H9 (cell line): ENCODE measurements around the gene UBTF. TPM values are rescaled to one million over a fixed set of nuclear protein-coding genes. Genes with fewer than 3 reads are reported as not detected.
A peak's percentile ranks its signal among the peaks of the same experiment; 100 is the strongest.

Experiments
- DNase-seq: peaks from one replicate; pipeline ENCODE4 v3.0.0-alpha.2; 2017
- H2AFZ ChIP-seq: one replicate; pipeline ENCODE4 v1.6.1; 2013; ENCODE audit warnings: mild to moderate bottlenecking, low read length, control low read depth, moderate library complexity
- H2AK5ac ChIP-seq: 2 replicates; pipeline ENCODE4 v1.6.1; 2013; ENCODE audit warnings: low read length, control low read depth, mixed read lengths; ENCODE audit not compliant: insufficient read length
- H2BK120ac ChIP-seq: one replicate; pipeline ENCODE4 v1.6.1; 2013; ENCODE audit warnings: low read depth, mild to moderate bottlenecking, low read length, control low read depth, inconsistent platforms; ENCODE audit not compliant: poor library complexity, severe bottlenecking
- H2BK12ac ChIP-seq: 2 replicates; pipeline ENCODE4 v1.6.1; 2013; ENCODE audit warnings: low read length, control low read depth, mixed read lengths, low read depth; ENCODE audit not compliant: insufficient read length
- H2BK15ac ChIP-seq: 2 replicates; pipeline ENCODE4 v1.6.1; 2013; ENCODE audit warnings: low read depth, low read length, control low read depth
- H2BK20ac ChIP-seq: one replicate; pipeline ENCODE4 v1.6.1; 2013; ENCODE audit warnings: low read depth, mild to moderate bottlenecking, low read length, control low read depth, inconsistent platforms; ENCODE audit not compliant: poor library complexity, severe bottlenecking
- H2BK5ac ChIP-seq: 2 replicates; pipeline ENCODE4 v1.6.1; 2013; ENCODE audit warnings: low read length, control low read depth, mixed read lengths; ENCODE audit not compliant: insufficient read length
- H3K14ac ChIP-seq: 2 replicates; pipeline ENCODE4 v1.6.1; 2013; ENCODE audit warnings: low read length, control low read depth; ENCODE audit not compliant: insufficient read depth
- H3K18ac ChIP-seq: 2 replicates; pipeline ENCODE4 v1.6.1; 2013; ENCODE audit warnings: low read depth, mild to moderate bottlenecking, mixed read lengths, low read length, control low read depth; ENCODE audit not compliant: insufficient read length
- H3K23ac ChIP-seq: 2 replicates; pipeline ENCODE4 v1.6.1; 2013; ENCODE audit warnings: low read length, control low read depth, mixed read lengths, low read depth; ENCODE audit not compliant: insufficient read length
- H3K23me2 ChIP-seq: 2 replicates; pipeline ENCODE4 v1.6.1; 2013; ENCODE audit warnings: low read depth, mild to moderate bottlenecking, mixed read lengths, low read length, control low read depth; ENCODE audit not compliant: insufficient read length, poor library complexity, severe bottlenecking
- H3K27ac ChIP-seq: 2 replicates; pipeline ENCODE4 v1.5.1; 2013; ENCODE audit warnings: low read length, control low read depth, mixed read lengths, low read depth; ENCODE audit not compliant: insufficient read length
- H3K27me3 ChIP-seq: 2 replicates; pipeline ENCODE4 v1.6.1; 2013; ENCODE audit warnings: low read length, control low read depth, inconsistent platforms; ENCODE audit not compliant: insufficient read depth
- H3K4ac ChIP-seq: 2 replicates; pipeline ENCODE4 v1.6.1; 2013; ENCODE audit warnings: low read depth, mild to moderate bottlenecking, control low read depth, inconsistent platforms, low read length, moderate library complexity
- H3K4me1 ChIP-seq: 2 replicates; pipeline ENCODE4 v1.6.1; 2013; ENCODE audit warnings: low read length, control low read depth, inconsistent platforms; ENCODE audit not compliant: insufficient read depth
- H3K4me2 ChIP-seq: 2 replicates; pipeline ENCODE4 v1.6.1; 2013; ENCODE audit warnings: low read length, control low read depth, mixed read lengths; ENCODE audit not compliant: insufficient read length, insufficient read depth
- H3K56ac ChIP-seq: 2 replicates; pipeline ENCODE4 v1.6.1; 2013; ENCODE audit warnings: low read depth, mild to moderate bottlenecking, mixed read lengths, low read length, control low read depth; ENCODE audit not compliant: insufficient read length
- H3K79me1 ChIP-seq: 2 replicates; pipeline ENCODE4 v1.6.1; 2013; ENCODE audit warnings: low read depth, mild to moderate bottlenecking, moderate library complexity, low read length, control low read depth, inconsistent platforms; ENCODE audit not compliant: insufficient read depth, poor library complexity, severe bottlenecking
- H3K79me2 ChIP-seq: 2 replicates; pipeline ENCODE4 v1.6.1; 2013; ENCODE audit warnings: low read length, control low read depth, inconsistent platforms; ENCODE audit not compliant: insufficient read depth
- H3K9ac ChIP-seq: 2 replicates; pipeline ENCODE4 v1.6.1; 2013; ENCODE audit warnings: low read length, control low read depth, mixed read lengths; ENCODE audit not compliant: insufficient read length; ENCODE audit errors: extremely low read depth
- H3K9me3 ChIP-seq: one replicate; pipeline ENCODE4 v1.6.1; 2013; ENCODE audit warnings: low read depth, low read length, inconsistent platforms; ENCODE audit not compliant: control insufficient read depth
- H3T11ph ChIP-seq: one replicate; pipeline ENCODE4 v1.6.1; 2013; ENCODE audit warnings: mild to moderate bottlenecking, low read length, control low read depth, inconsistent platforms
- H4K20me1 ChIP-seq: one replicate; pipeline ENCODE4 v1.6.1; 2013; ENCODE audit not compliant: control insufficient read depth, insufficient read length, insufficient read depth
- H4K5ac ChIP-seq: 2 replicates; pipeline ENCODE4 v1.6.1; 2013; ENCODE audit warnings: low read depth, mild to moderate bottlenecking, mixed read lengths, low read length, control low read depth; ENCODE audit not compliant: insufficient read length
- H4K8ac ChIP-seq: replicated peaks from 2 replicates; pipeline ENCODE4 v1.6.1; 2013; ENCODE audit warnings: low read length, control low read depth, mixed read lengths, low read depth; ENCODE audit not compliant: insufficient read length
- H4K91ac ChIP-seq: 2 replicates; pipeline ENCODE4 v1.6.1; 2013; ENCODE audit warnings: low read depth, mild to moderate bottlenecking, moderate library complexity, mixed read lengths, low read length, control low read depth; ENCODE audit not compliant: insufficient read length
- H3K27ac Mint-ChIP-seq, 3 experiments: 2 replicates in 2 of 3; 3 replicates in 1 of 3; pipeline ENCODE4 v1.8.0; 2020 to 2021; ENCODE audit warnings: mixed read lengths in 3 of 3, mild to moderate bottlenecking in 1 of 3, moderate library complexity in 1 of 3
- H3K27me3 Mint-ChIP-seq: 2 replicates; pipeline ENCODE4 v1.8.0; 2021; ENCODE audit warnings: low read depth, mild to moderate bottlenecking, moderate library complexity, mixed read lengths
- H3K36me3 Mint-ChIP-seq, 3 experiments: 2 replicates in 2 of 3; 3 replicates in 1 of 3; pipeline ENCODE4 v1.8.0; 2020 to 2021; ENCODE audit warnings: low read depth in 3 of 3, mixed read lengths in 3 of 3; ENCODE audit not compliant: insufficient read depth in 1 of 3
- H3K4me1 Mint-ChIP-seq, 2 experiments: 2 replicates each; pipeline ENCODE4 v1.8.0; 2020; ENCODE audit warnings: mixed read lengths in 2 of 2
- H3K4me3 Mint-ChIP-seq, 2 experiments: 2 replicates in 1 of 2; 3 replicates in 1 of 2; pipeline ENCODE4 v1.8.0; 2020 to 2021; ENCODE audit warnings: mild to moderate bottlenecking in 2 of 2, mixed read lengths in 2 of 2, moderate library complexity in 1 of 2
- H3K9me3 Mint-ChIP-seq, 2 experiments: 2 replicates in 1 of 2; 3 replicates in 1 of 2; pipeline ENCODE4 v1.8.0; 2020; ENCODE audit warnings: mild to moderate bottlenecking in 2 of 2, mixed read lengths in 2 of 2, moderate library complexity in 1 of 2
- CTCF ChIP-seq: fragments of 200-600 bp; sonication (generic); conservative IDR thresholded peaks from 3 replicates; pipeline ENCODE4 v1.8.0; 2021; ENCODE audit warnings: antibody characterized with exemption, mild to moderate bottlenecking
- WGBS: extraction: QIAGEN DNeasy Blood & Tissue Kit; methylation state at CpG from one replicate; pipeline ENCODE4 v1.1.7; 2013; ENCODE audit warnings: missing lambda C conversion rate, low lambda C conversion rate, mixed read lengths; ENCODE audit not compliant: insufficient read length; ENCODE audit errors: extremely low coverage; 5-methylcytosine and 5-hydroxymethylcytosine counted together
- total RNA-seq: library from RNA; stranded (reverse); gene quantifications from 2 replicates; pipeline ENCODE4 v1.2.1, GENCODE V29; 2021

Gene UBTF
- total RNA-seq, 1 experiment from 2014 or later, result 151 TPM

- Histone ChIP-seq H3K27me3 (no peaks in the 10 kb centered on the region), H3T11ph (no peak overlapping the region), H3K18ac (no peak overlapping the region), H2BK5ac (no peak overlapping the region), H3K4ac (no peak overlapping the region), H2BK120ac (no peak overlapping the region), H2BK20ac (no peak overlapping the region), H4K91ac (no peak overlapping the region), H3K23me2 (peaks cover 27% of the 10 kb centered on the region), H3K4me1 (0 out of 2 replicates have a peak, but pooled peaks cover 4% of the 10 kb centered on the region), H3K9ac (peak overlapping the region; percentile 9), H3K4me2 (peak overlapping the region; percentile 88), H4K20me1 (no peaks in the 10 kb centered on the region), H3K14ac (no peak overlapping the region), H3K23ac (no peak overlapping the region), H2BK15ac (no peak overlapping the region), H4K5ac (no peak overlapping the region), H4K8ac (no peak overlapping the region), H3K56ac (no peak overlapping the region), H2AK5ac (no peak overlapping the region), H3K27ac (no peak overlapping the region), H3K79me1 (peaks cover under 1% of the 10 kb centered on the region), H3K9me3 (no peaks in the 10 kb centered on the region), H3K79me2 (peaks cover 6% of the 10 kb centered on the region; the same call in 1 of the 2 replicates), H2BK12ac (no peak overlapping the region), H2AFZ (no peak overlapping the region)
- Mint-ChIP-seq H3K4me3 (peak overlapping the region; percentile 83 to 90), H3K9me3 (no peaks in the 10 kb centered on the region; a peak in 1 of 5 replicates), H3K36me3 (peaks cover 0 to 8% (median 5%) of the 10 kb centered on the region in 3 experiments; a peak in 3 of 7 replicates), H3K4me1 (peaks cover 12 to 17% of the 10 kb centered on the region in 2 experiments), H3K27ac (peak overlapping the region in 1 of 3 experiments; percentile 88; a peak in 3 of 7 replicates), H3K27me3 (no peaks in the 10 kb centered on the region; the same call in 1 of the 2 replicates)
- TF ChIP-seq CTCF, result peak; percentile 25; the same call in 2 of the 3 replicates
- WGBS, result no CpG with 5 or more reads among the region's 36 CpGs
- DNase-seq, result peak; percentile 88
Measured at GRCh38 chr17:44222112-44222869, 2.8 kb upstream of the UBTF start.
